MM.1S (cell line): Measurements from ENCODE around the gene STARD10.

Experiments
- EZH2phosphoT487 ChIP-seq: fragments of 300-600 bp; sonication (generic); IDR thresholded peaks from 2 replicates; pipeline ENCODE4 v1.6.1; 2018; ENCODE audit warnings: antibody characterized with exemption, low read length
- TF ChIP-seq, protein P1 (sequence below): fragments of 300-600 bp; sonication (generic); IDR thresholded peaks from 2 replicates; pipeline ENCODE4 v1.5.1; 2016; ENCODE audit warnings: antibody characterized with exemption, low read length, mixed read lengths

DNA sequence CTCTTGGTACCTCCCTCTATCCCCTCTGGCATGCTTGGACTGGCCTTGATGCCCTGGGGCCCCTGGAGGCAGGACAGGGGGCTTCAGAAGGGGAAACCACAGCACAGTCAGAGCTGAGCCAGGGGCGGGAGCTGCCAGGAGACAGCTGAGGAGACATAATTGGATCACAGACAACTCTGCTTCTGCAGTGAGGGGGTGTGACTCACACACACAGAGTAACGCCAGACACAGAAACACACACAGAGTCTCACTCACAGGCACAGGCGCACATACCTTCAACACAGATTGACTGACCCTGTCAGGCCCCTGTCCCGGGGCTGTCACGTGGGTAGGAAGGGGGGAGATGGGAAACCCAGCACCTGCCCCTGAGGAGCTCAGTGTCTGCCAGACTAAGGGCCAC lies 20.6 kb downstream of the STARD10 start:
- no peak for TF ChIP-seq EZH2phosphoT487
- TF ChIP-seq, protein P1, sequence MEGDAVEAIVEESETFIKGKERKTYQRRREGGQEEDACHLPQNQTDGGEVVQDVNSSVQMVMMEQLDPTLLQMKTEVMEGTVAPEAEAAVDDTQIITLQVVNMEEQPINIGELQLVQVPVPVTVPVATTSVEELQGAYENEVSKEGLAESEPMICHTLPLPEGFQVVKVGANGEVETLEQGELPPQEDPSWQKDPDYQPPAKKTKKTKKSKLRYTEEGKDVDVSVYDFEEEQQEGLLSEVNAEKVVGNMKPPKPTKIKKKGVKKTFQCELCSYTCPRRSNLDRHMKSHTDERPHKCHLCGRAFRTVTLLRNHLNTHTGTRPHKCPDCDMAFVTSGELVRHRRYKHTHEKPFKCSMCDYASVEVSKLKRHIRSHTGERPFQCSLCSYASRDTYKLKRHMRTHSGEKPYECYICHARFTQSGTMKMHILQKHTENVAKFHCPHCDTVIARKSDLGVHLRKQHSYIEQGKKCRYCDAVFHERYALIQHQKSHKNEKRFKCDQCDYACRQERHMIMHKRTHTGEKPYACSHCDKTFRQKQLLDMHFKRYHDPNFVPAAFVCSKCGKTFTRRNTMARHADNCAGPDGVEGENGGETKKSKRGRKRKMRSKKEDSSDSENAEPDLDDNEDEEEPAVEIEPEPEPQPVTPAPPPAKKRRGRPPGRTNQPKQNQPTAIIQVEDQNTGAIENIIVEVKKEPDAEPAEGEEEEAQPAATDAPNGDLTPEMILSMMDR, result no peak
